Calu3 (cell line): ENCODE data around the gene EPHB3. TPM values are rescaled to one million over a fixed set of nuclear protein-coding genes. Genes with fewer than 3 reads are reported as not detected.

Experiments used
- BruUV-seq: library from RNA; stranded (reverse); fragments of 400-500 nt; replicated peaks from 2 replicates; lab custom pipeline; 2021; lab: Mats Ljungman, UMichigan
- CTCF ChIA-PET: fragments of 300-600 bp; sonication (Branson Sonifier 250); formaldehyde crosslinking; loops from one replicate; lab custom pipeline; 2022; ENCODE audit warnings: antibody characterized with exemption; lab: Charles Lee
- DNase-seq: peaks from one replicate; pipeline ENCODE4 v3.0.0; 2022
- H3K27ac Mint-ChIP-seq: one replicate; pipeline ENCODE4 v1.8.0; 2022; ENCODE audit warnings: mixed read lengths; ENCODE audit not compliant: unreplicated experiment
- H3K27me3 Mint-ChIP-seq: one replicate; pipeline ENCODE4 v1.8.0; 2022; ENCODE audit warnings: mixed read lengths; ENCODE audit not compliant: unreplicated experiment
- H3K36me3 Mint-ChIP-seq: one replicate; pipeline ENCODE4 v1.8.0; 2022; ENCODE audit warnings: mild to moderate bottlenecking, moderate library complexity, mixed read lengths; ENCODE audit not compliant: insufficient read depth, unreplicated experiment
- H3K4me1 Mint-ChIP-seq: one replicate; pipeline ENCODE4 v1.8.0; 2022; ENCODE audit warnings: mild to moderate bottlenecking, low read depth, mixed read lengths; ENCODE audit not compliant: unreplicated experiment
- H3K4me3 Mint-ChIP-seq: one replicate; pipeline ENCODE4 v1.8.0; 2022; ENCODE audit warnings: mild to moderate bottlenecking, low read depth, moderate library complexity, mixed read lengths; ENCODE audit not compliant: unreplicated experiment
- H3K9me3 Mint-ChIP-seq: one replicate; pipeline ENCODE4 v1.8.0; 2022; ENCODE audit warnings: low read depth, mixed read lengths; ENCODE audit not compliant: unreplicated experiment
- CTCF ChIP-seq: fragments of 200-600 bp; IDR thresholded peaks from one replicate; pipeline ENCODE4 v1.8.0; 2022; ENCODE audit warnings: antibody characterized with exemption; ENCODE audit not compliant: unreplicated experiment
- intact Hi-C: fragments of 100-400 bp; cut with micrococcal nuclease; formaldehyde crosslinking; loops from one replicate; pipeline ENCODE4 v1.10.0; 2022; ENCODE audit not compliant: unreplicated experiment
- total RNA-seq: library from RNA; stranded (reverse); gene quantifications from 2 replicates; pipeline ENCODE4 v1.2.3, GENCODE V29; 2022

Gene EPHB3
- total RNA-seq, 1 experiment from 2014 or later, result 2.5 TPM

- CTCF ChIA-PET, result interaction anchor here (1.8 kb wide), 1 partner anchor 16 kb away, joined by 6 read pairs; the partner anchor contains the start of gene EPHB3
- no peak for DNase-seq
- no TSS peak for BruUV-seq
- Mint-ChIP-seq H3K4me1 (no peaks in the 10 kb centered on the region), H3K4me3 (no peak overlapping the region), H3K36me3 (no peaks in the 10 kb centered on the region), H3K27me3 (peaks cover 40% of the 10 kb centered on the region), H3K27ac (no peak overlapping the region), H3K9me3 (no peaks in the 10 kb centered on the region)
- intact Hi-C loops, result no loop called here
- TF ChIP-seq CTCF, result no peak
Observed at GRCh38 chr3:184578218-184578617, 16.6 kb downstream of the EPHB3 start.

GRCh38 chr3:184578822-184579221, 17.2 kb downstream of the EPHB3 start:
- intact Hi-C loops, result no loop called here
- no peaks in the 10 kb centered on the region for H3K9me3 Mint-ChIP-seq
- CTCF ChIA-PET, result interaction anchor here (0.9 to 1.8 kb wide), 3 partner anchors 12 to 17 kb away, joined by 3 to 6 read pairs (median 3); partner anchors contain the start of gene EPHB3
- no peak overlapping the region for H3K4me3 Mint-ChIP-seq
- no peak for DNase-seq
- H3K4me1 Mint-ChIP-seq, result no peaks in the 10 kb centered on the region
- no peaks in the 10 kb centered on the region for H3K36me3 Mint-ChIP-seq
- TF ChIP-seq CTCF, result no peak
- H3K27me3 Mint-ChIP-seq, result peaks cover 34% of the 10 kb centered on the region
- no peak overlapping the region for H3K27ac Mint-ChIP-seq
- no TSS peak for BruUV-seq

- intact Hi-C loops, result no loop called here
- TF ChIP-seq CTCF, result no peak
- Mint-ChIP-seq H3K4me3 (no peak overlapping the region), H3K9me3 (no peaks in the 10 kb centered on the region), H3K27ac (no peak overlapping the region), H3K36me3 (no peaks in the 10 kb centered on the region), H3K4me1 (no peaks in the 10 kb centered on the region), H3K27me3 (peaks cover 34% of the 10 kb centered on the region)
- CTCF ChIA-PET, result interaction anchor here (0.9 to 1.8 kb wide), 2 partner anchors 14 to 18 kb away, joined by 3 to 6 read pairs; partner anchors contain the start of gene EPHB3
- DNase-seq, result no peak
- no TSS peak for BruUV-seq
Observed at GRCh38 chr3:184579513-184579912, 17.9 kb downstream of the EPHB3 start.

GRCh38 chr3:184580376-184580775, 18.8 kb downstream of the EPHB3 start:
- Mint-ChIP-seq H3K4me1 (no peaks in the 10 kb centered on the region), H3K27ac (no peak overlapping the region), H3K27me3 (peaks cover 34% of the 10 kb centered on the region), H3K9me3 (no peaks in the 10 kb centered on the region), H3K36me3 (no peaks in the 10 kb centered on the region), H3K4me3 (no peak overlapping the region)
- CTCF ChIA-PET, result no interaction called here
- intact Hi-C loops, result no loop called here
- TF ChIP-seq CTCF, result no peak
- no TSS peak for BruUV-seq
- no peak for DNase-seq
